OCI-LY3 (cell line): ENCODE results near the gene WDR38.

Source experiments
- H2AFZ ChIP-seq: fragments of 200-600, 300-600 bp; shearing (Covaris generic); 2 replicates; pipeline ENCODE4 v1.6.0; 2014; ENCODE audit warnings: antibody characterized with exemption, low read depth, low read length
- H3K27ac ChIP-seq: fragments of 200-600, 300-600 bp; sonication (generic); 2 replicates; pipeline ENCODE4 v1.5.1; 2014; ENCODE audit warnings: mild to moderate bottlenecking, low read length, moderate library complexity, mixed read lengths
- H3K27me3 ChIP-seq: fragments of 200-600, 300-600 bp; sonication (generic); 2 replicates; pipeline ENCODE4 v1.6.1; 2014; ENCODE audit warnings: low read depth, low read length, mixed read lengths
- H3K36me3 ChIP-seq: fragments of 200-600, 300-600 bp; sonication (generic); replicated peaks from 2 replicates; pipeline ENCODE3; 2014; ENCODE audit warnings: low read depth, low read length, mixed read lengths
- H3K4me1 ChIP-seq: fragments of 300-600, 200-600 bp; sonication (generic); 2 replicates; pipeline ENCODE4 v1.6.1; 2014; ENCODE audit warnings: low read length, mixed read lengths
- H3K4me2 ChIP-seq: fragments of 200-600, 300-600 bp; sonication (generic); 2 replicates; pipeline ENCODE4 v1.6.1; 2014; ENCODE audit warnings: low read length, mixed read lengths
- H3K4me3 ChIP-seq: fragments of 300-600, 200-600 bp; sonication (generic); 2 replicates; pipeline ENCODE4 v1.5.1; 2014; ENCODE audit warnings: antibody characterized with exemption, mild to moderate bottlenecking, low read length, moderate library complexity
- H3K79me2 ChIP-seq: fragments of 300-600, 200-600 bp; shearing (Covaris generic); 2 replicates; pipeline ENCODE4 v1.6.1; 2014; ENCODE audit warnings: mild to moderate bottlenecking, low read length, mixed read lengths
- H3K9ac ChIP-seq: fragments of 300-600, 200-600 bp; shearing (Covaris generic); 2 replicates; pipeline ENCODE4 v1.6.0; 2014; ENCODE audit warnings: mild to moderate bottlenecking, low read length, moderate library complexity
- H3K9me3 ChIP-seq: fragments of 200-600, 300-600 bp; shearing (Covaris generic); 2 replicates; pipeline ENCODE4 v1.6.1; 2014; ENCODE audit warnings: low read length, mixed read lengths; ENCODE audit not compliant: insufficient read depth
- H4K20me1 ChIP-seq: fragments of 200-600, 300-600 bp; sonication (generic); 2 replicates; pipeline ENCODE4 v1.6.1; 2016; ENCODE audit warnings: low read length, mixed read lengths; ENCODE audit not compliant: insufficient read depth
- EZH2phosphoT487 ChIP-seq: fragments of 200-600 bp; shearing (Covaris generic); IDR thresholded peaks from 2 replicates; pipeline ENCODE4 v1.6.1; 2018; ENCODE audit warnings: antibody characterized with exemption, mixed run types, low read depth
- TF ChIP-seq, protein P1 (sequence below): fragments of 200-600, 300-600 bp; sonication (generic); IDR thresholded peaks from 2 replicates; pipeline ENCODE4 v1.5.1; 2014; ENCODE audit warnings: antibody characterized with exemption, low read length, low read depth

Gene WDR38

DNA sequence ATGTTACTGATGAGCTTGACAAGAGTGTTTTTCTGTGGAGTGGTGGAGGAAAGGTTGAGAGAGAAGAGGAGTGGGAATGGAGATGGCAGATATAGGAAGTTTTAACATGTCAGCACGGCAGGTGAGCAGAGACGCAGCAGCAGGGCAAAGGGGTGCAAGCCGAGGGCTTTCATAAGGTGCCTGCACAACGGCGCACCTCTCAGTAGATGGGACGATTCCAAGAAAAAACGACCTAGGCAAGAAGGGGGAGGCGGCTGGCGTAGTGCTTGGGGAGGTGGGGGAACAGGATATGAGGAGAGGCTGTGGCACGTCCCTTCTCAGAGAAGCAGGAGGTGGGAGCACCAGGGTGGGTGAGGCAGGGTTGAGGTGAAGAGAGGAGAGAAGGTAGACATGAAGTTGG, 33.2 kb downstream of the WDR38 start:
- Histone ChIP-seq H3K4me3 (no peak overlapping the region), H3K4me2 (no peak overlapping the region), H3K27ac (no peak overlapping the region), H3K79me2 (no peaks in the 10 kb centered on the region), H3K9me3 (no peaks in the 10 kb centered on the region), H3K4me1 (no peaks in the 10 kb centered on the region; the same call in 1 of the 2 replicates), H2AFZ (no peak overlapping the region), H4K20me1 (no peaks in the 10 kb centered on the region), H3K36me3 (peaks cover 11% of the 10 kb centered on the region), H3K9ac (no peak overlapping the region), H3K27me3 (no peaks in the 10 kb centered on the region)
- TF ChIP-seq, protein P1, sequence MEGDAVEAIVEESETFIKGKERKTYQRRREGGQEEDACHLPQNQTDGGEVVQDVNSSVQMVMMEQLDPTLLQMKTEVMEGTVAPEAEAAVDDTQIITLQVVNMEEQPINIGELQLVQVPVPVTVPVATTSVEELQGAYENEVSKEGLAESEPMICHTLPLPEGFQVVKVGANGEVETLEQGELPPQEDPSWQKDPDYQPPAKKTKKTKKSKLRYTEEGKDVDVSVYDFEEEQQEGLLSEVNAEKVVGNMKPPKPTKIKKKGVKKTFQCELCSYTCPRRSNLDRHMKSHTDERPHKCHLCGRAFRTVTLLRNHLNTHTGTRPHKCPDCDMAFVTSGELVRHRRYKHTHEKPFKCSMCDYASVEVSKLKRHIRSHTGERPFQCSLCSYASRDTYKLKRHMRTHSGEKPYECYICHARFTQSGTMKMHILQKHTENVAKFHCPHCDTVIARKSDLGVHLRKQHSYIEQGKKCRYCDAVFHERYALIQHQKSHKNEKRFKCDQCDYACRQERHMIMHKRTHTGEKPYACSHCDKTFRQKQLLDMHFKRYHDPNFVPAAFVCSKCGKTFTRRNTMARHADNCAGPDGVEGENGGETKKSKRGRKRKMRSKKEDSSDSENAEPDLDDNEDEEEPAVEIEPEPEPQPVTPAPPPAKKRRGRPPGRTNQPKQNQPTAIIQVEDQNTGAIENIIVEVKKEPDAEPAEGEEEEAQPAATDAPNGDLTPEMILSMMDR: no peak
- TF ChIP-seq EZH2phosphoT487: no peak

DNA sequence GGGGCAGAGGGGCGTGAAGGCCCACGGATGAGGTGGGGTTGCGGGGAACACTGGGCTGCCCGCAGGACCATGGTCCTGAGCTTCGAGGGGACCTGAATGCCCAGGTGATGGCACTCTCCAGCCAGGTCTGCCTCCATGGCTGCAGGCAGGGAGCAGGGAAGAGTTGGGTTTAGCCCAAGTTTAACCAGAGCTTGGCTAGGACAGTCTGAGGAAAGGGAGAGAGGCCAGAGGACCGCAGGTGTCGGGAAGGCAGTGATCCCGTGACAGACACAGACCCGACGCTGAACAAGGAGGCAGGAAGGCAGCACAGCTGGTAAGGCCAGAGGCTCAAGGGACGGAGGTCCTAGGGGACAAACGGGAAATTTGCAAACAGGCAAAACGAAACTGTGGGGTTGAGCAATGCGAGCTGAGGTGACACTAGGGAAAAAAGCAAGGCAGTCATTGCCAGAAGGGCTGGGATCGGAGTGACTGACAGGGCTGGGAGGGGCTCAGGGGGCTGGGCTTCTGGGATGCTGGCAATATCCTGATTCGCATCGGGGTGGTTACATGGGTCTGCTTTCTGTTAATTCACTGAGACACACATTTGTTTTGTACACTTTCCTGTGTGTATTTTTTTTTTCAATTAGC, 33.7 kb downstream of the WDR38 start:
- no peaks in the 10 kb centered on the region for H4K20me1 ChIP-seq
- H3K27ac ChIP-seq: no peak overlapping the region
- H3K36me3 ChIP-seq: peaks cover 11% of the 10 kb centered on the region
- TF ChIP-seq, protein P1: no peak
- no peak for TF ChIP-seq EZH2phosphoT487
- no peaks in the 10 kb centered on the region for H3K79me2 ChIP-seq
- no peak overlapping the region for H3K4me3 ChIP-seq
- H3K4me1 ChIP-seq: no peaks in the 10 kb centered on the region; the same call in 1 of the 2 replicates
- H3K9ac ChIP-seq: no peak overlapping the region
- H3K4me2 ChIP-seq: no peak overlapping the region
- H3K9me3 ChIP-seq: no peaks in the 10 kb centered on the region
- H3K27me3 ChIP-seq: no peaks in the 10 kb centered on the region
- H2AFZ ChIP-seq: no peak overlapping the region

DNA sequence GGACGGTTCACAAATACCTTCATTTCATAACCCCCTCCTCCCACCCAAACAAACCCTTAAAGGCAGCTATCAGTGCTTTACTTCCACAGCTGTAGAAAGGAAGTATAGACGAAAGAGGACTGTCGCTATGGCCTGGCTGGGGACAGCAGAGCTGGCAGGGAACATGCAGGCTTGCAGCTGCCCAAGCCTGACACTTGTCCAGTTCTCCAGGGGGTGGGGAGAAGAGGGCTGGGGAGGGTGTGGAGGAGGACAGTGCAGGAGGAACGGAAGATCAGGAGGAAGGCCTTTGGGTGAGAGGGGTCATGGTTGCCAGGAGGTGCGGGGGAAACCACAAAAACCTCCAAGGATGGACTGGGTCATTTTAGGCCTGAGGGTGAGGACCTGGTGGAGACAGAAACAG, 34.6 kb downstream of the WDR38 start:
- Histone ChIP-seq H3K27ac (no peak overlapping the region), H3K4me3 (no peak overlapping the region), H3K27me3 (no peaks in the 10 kb centered on the region), H3K9ac (no peak overlapping the region), H3K79me2 (no peaks in the 10 kb centered on the region), H3K4me1 (no peaks in the 10 kb centered on the region; the same call in 1 of the 2 replicates), H2AFZ (no peak overlapping the region), H3K9me3 (no peaks in the 10 kb centered on the region), H3K36me3 (peaks cover 11% of the 10 kb centered on the region), H3K4me2 (no peak overlapping the region), H4K20me1 (no peaks in the 10 kb centered on the region)
- TF ChIP-seq EZH2phosphoT487: no peak
- TF ChIP-seq, protein P1: no peak

DNA sequence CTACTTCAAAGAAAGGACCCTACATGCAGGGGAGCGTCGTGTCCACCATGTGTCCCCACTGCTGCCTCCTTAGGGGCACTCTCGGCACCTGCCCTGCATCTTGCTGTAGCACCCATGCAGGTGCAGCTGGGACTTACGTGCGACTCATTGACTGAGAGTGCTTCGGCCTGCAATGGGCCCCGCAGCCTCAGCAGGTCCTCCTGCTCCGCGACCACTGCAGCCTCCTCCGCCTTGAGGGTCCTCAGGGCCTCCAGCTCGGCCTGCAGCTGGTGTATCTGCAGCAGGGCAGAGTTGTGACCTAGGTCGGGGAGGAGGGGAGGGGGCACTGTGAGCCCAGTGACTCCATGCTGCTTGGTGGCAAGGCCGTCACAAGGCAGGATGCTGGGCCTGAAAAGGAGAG, 35.7 kb downstream of the WDR38 start:
- TF ChIP-seq EZH2phosphoT487: no peak
- TF ChIP-seq, protein P1: no peak
- Histone ChIP-seq H4K20me1 (no peaks in the 10 kb centered on the region), H3K4me1 (no peaks in the 10 kb centered on the region; the same call in 1 of the 2 replicates), H2AFZ (no peak overlapping the region), H3K9me3 (no peaks in the 10 kb centered on the region), H3K9ac (no peak overlapping the region), H3K27ac (no peak overlapping the region), H3K27me3 (no peaks in the 10 kb centered on the region), H3K4me2 (no peak overlapping the region), H3K36me3 (peaks cover 14% of the 10 kb centered on the region), H3K4me3 (no peak overlapping the region), H3K79me2 (no peaks in the 10 kb centered on the region)
